Sigmoid colon (tissue), 7 donors: ENCODE results near the gene RABGAP1. TPM values are rescaled to one million over a fixed set of nuclear protein-coding genes. Genes with fewer than 3 reads are reported as not detected.

Source experiments
- DNase-seq: peaks from one replicate; pipeline ENCODE4 v3.0.0-alpha.2; 2019
- H3K27ac ChIP-seq, 4 donors: fragments of 200-600 bp; sonication (generic); one replicate each; pipeline ENCODE4 v1.5.1; 2016 to 2019; ENCODE audit warnings: mild to moderate bottlenecking in 1 of 4
- H3K27me3 ChIP-seq, 3 donors: fragments of 200-600 bp; sonication (generic); one replicate each; pipeline ENCODE4 v1.5.1; 2019; ENCODE audit warnings: mild to moderate bottlenecking in 1 of 3
- H3K36me3 ChIP-seq, 4 donors: fragments of 200-600 bp; sonication (generic); one replicate each; pipeline ENCODE4 v1.5.1; 2016 to 2019
- H3K4me1 ChIP-seq, 4 donors: fragments of 200-600 bp; sonication (generic); one replicate each; pipeline ENCODE4 v1.5.1; 2017 to 2019
- H3K4me3 ChIP-seq, 4 donors: fragments of 200-600 bp; sonication (generic); one replicate each; pipeline ENCODE4 v1.5.1; 2017 to 2019; ENCODE audit warnings: mild to moderate bottlenecking in 2 of 4, moderate library complexity in 1 of 4
- H3K9me3 ChIP-seq, 4 donors: fragments of 200-600 bp in 3 of 4; sonication (generic) in 3 of 4; one replicate each; pipeline versions ENCODE4 v1.5.1 to v1.6.1; 2013 to 2019
- CTCF ChIP-seq, 4 experiments: fragments of 450-650 bp in 3 of 4; fragments of 200-600 bp in 1 of 4; IDR thresholded peaks; one replicate each; pipeline ENCODE4 v1.5.1; 2016 to 2019; ENCODE audit warnings: antibody characterized with exemption in 4 of 4, mild to moderate bottlenecking in 3 of 4, moderate library complexity in 2 of 4
- EP300 ChIP-seq, 4 donors: sonication (generic); formaldehyde crosslinking; IDR thresholded peaks; one replicate each; pipeline ENCODE4 v1.6.1; 2017; ENCODE audit warnings: antibody characterized with exemption in 4 of 4
- POLR2A ChIP-seq, 2 donors: fragments of 450-650 bp; IDR thresholded peaks; one replicate each; pipeline ENCODE4 v1.6.1; 2016; ENCODE audit warnings: antibody characterized with exemption in 2 of 2, mild to moderate bottlenecking in 2 of 2, moderate library complexity in 2 of 2
- POLR2AphosphoS5 ChIP-seq, 4 donors: sonication (generic); formaldehyde crosslinking; IDR thresholded peaks; one replicate each; pipeline ENCODE4 v1.6.1; 2017; ENCODE audit warnings: antibody characterized with exemption in 4 of 4
- WGBS, 2 donors: extraction: QIAGEN DNeasy Blood & Tissue Kit; methylation state at CpG; one replicate each; pipeline ENCODE4 v1.1.7; 2013; 5-methylcytosine and 5-hydroxymethylcytosine counted together
- intact Hi-C: fragments of 100-400 bp; cut with DNase I; formaldehyde crosslinking; loops from one replicate; pipeline ENCODE4 v1.15.1; 2023
- polyA plus RNA-seq, 3 donors: library from polyadenylated mRNA; stranded (reverse); fragments of 200-250 nt; gene quantifications; one replicate each; pipeline ENCODE4 v1.2.3, GENCODE V29; 2013
- total RNA-seq, 4 donors: library from RNA; depleted of rRNA; stranded (reverse); fragments of >200 nt; gene quantifications; one replicate each; pipeline ENCODE4 v1.1.0, GENCODE V29; 2016
- donor health status: healthy with polysubstance abuse.
- donor health status: Bipolar disorder and iron deficiency.
- donor health status: healthy.

RABGAP1 gene
- total and polyA plus RNA-seq, 7 donors = 12.5 to 110 (median 90.6) TPM

DNA sequence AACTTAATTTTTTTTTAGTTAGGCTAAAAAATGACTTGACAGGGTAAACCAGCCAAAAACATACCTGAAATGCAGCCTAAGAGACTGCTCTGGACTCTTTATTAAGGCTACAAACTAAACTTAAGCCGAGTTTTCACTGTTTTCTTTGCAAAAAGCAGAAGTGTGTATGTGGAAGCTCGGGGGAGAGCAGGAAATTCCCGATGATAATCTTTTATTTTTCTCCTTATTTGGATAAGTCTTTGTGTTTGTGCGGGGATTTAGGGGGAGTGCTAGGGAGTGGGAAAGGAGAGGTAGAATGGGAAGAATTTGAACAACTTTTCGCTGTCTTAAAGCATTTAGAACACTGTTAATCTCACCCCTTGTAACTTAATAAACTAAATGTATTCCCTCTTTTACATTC, 61.9 kb downstream of the RABGAP1 start:
- Histone ChIP-seq H3K4me3 (no peak overlapping the region), H3K36me3 (peaks cover 0 to 59% (median 5%) of the 10 kb centered on the region in 4 donors), H3K4me1 (peaks cover 0 to 24% (median 19%) of the 10 kb centered on the region in 4 donors), H3K9me3 (no peaks in the 10 kb centered on the region), H3K27me3 (no peaks in the 10 kb centered on the region), H3K27ac (peak overlapping the region; percentile 59 to 65 (median 62))
- DNase-seq = no peak
- intact Hi-C loops = no loop called here
- no peak for TF ChIP-seq POLR2AphosphoS5 (IDR thresholded peaks at IDR 0.05)
- TF ChIP-seq POLR2A (IDR thresholded peaks at IDR 0.05) = no peak
- TF ChIP-seq EP300 (IDR thresholded peaks at IDR 0.05) = no peak
- no peak for TF ChIP-seq CTCF (IDR thresholded peaks at IDR 0.05)
- 57 to 79% methylated on average over 5 of the region's 5 CpGs for WGBS, 2 donors

DNA sequence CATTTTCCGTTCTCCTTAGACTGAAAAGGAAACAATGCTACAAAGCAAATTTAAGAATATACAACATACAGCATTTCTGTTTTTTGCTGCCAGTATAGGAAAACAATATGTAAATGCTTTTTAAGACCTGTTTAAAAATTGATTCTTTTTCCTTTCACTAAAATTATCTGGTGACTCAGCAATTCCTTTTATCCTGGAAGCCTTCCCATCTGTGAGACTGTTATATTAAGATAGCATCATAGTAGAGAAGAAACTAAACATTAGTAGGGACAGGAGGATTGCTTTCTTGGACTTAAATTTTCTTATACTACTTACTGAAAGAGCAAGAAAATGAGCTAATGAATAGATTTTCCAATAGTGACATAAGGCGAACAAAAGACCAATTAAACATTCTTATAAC, 62.6 kb downstream of the RABGAP1 start:
- H3K27ac ChIP-seq = peak overlapping the region; percentile 59 to 65 (median 62)
- TF ChIP-seq POLR2AphosphoS5 (IDR thresholded peaks at IDR 0.05) (no peak), POLR2A (IDR thresholded peaks at IDR 0.05) (no peak), EP300 (IDR thresholded peaks at IDR 0.05) (no peak), CTCF (IDR thresholded peaks at IDR 0.05) (no peak)
- DNase-seq = no peak
- intact Hi-C loops = no loop called here
- H3K9me3 ChIP-seq = no peaks in the 10 kb centered on the region
- H3K36me3 ChIP-seq = peaks cover 0 to 53% (median 5%) of the 10 kb centered on the region in 4 donors
- peaks cover 0 to 24% (median 19%) of the 10 kb centered on the region in 4 donors for H3K4me1 ChIP-seq
- 96% methylated on average over 2 of the region's 2 CpGs for WGBS, 2 donors
- no peak overlapping the region for H3K4me3 ChIP-seq
- no peaks in the 10 kb centered on the region for H3K27me3 ChIP-seq

- no peaks in the 10 kb centered on the region for H3K27me3 ChIP-seq
- H3K4me1 ChIP-seq = peaks cover 0 to 31% (median 19%) of the 10 kb centered on the region in 4 donors
- no peak for DNase-seq
- H3K4me3 ChIP-seq = no peak overlapping the region
- 83 to 92% methylated on average over 1 of the region's 1 CpG for WGBS, 2 donors
- no peak for TF ChIP-seq POLR2AphosphoS5 (IDR thresholded peaks at IDR 0.05)
- TF ChIP-seq CTCF (IDR thresholded peaks at IDR 0.05) = no peak
- TF ChIP-seq EP300 (IDR thresholded peaks at IDR 0.05) = no peak
- no peak for TF ChIP-seq POLR2A (IDR thresholded peaks at IDR 0.05)
- peaks cover 0 to 46% (median 6%) of the 10 kb centered on the region in 4 donors for H3K36me3 ChIP-seq
- intact Hi-C loops = no loop called here
- no peak overlapping the region for H3K27ac ChIP-seq
- H3K9me3 ChIP-seq = no peaks in the 10 kb centered on the region
Observed at GRCh38 chr9:123005964-123006363, 65.1 kb downstream of the RABGAP1 start.

GRCh38 chr9:123007269-123007668, 66.4 kb downstream of the RABGAP1 start:
- WGBS, 2 donors = 79 to 89% methylated on average over 5 of the region's 5 CpGs
- H3K4me3 ChIP-seq = no peak overlapping the region
- H3K4me1 ChIP-seq = peaks cover 0 to 30% (median 19%) of the 10 kb centered on the region in 4 donors
- H3K27me3 ChIP-seq = no peaks in the 10 kb centered on the region
- no peak for DNase-seq
- intact Hi-C loops = no loop called here
- peaks cover 0 to 50% (median 9%) of the 10 kb centered on the region in 4 donors for H3K36me3 ChIP-seq
- TF ChIP-seq CTCF (IDR thresholded peaks at IDR 0.05) (no peak), POLR2AphosphoS5 (IDR thresholded peaks at IDR 0.05) (no peak), EP300 (IDR thresholded peaks at IDR 0.05) (no peak), POLR2A (IDR thresholded peaks at IDR 0.05) (no peak)
- H3K9me3 ChIP-seq = no peaks in the 10 kb centered on the region
- H3K27ac ChIP-seq = no peak overlapping the region

- Histone ChIP-seq H3K36me3 (peaks cover 0 to 64% (median 15%) of the 10 kb centered on the region in 4 donors), H3K4me1 (peaks cover 0 to 14% (median 6%) of the 10 kb centered on the region in 4 donors), H3K9me3 (no peaks in the 10 kb centered on the region), H3K27me3 (no peaks in the 10 kb centered on the region), H3K27ac (no peak overlapping the region), H3K4me3 (no peak overlapping the region)
- intact Hi-C loops = no loop called here
- no peak for DNase-seq
- TF ChIP-seq CTCF (IDR thresholded peaks at IDR 0.05) (no peak), POLR2A (IDR thresholded peaks at IDR 0.05) (no peak)
Observed at GRCh38 chr9:123008909-123009308, 68.1 kb downstream of the RABGAP1 start.
